HepG2 (cell line): ENCODE data around the gene ARID5B. TPM values are rescaled to one million over a fixed set of nuclear protein-coding genes. Genes with fewer than 3 reads are reported as not detected.
A peak's percentile ranks its signal among the peaks of the same experiment; 100 is the strongest.

Experiments
- BCL6 ChIP-seq: IDR thresholded peaks from 2 replicates; pipeline ENCODE4 v1.6.1; 2016; ENCODE audit warnings: missing genetic modification reagents, missing compliant biosample characterization
- HNRNPH1 ChIP-seq: fragments of 200-400 bp; formaldehyde crosslinking; optimal IDR thresholded peaks from 2 replicates; pipeline ENCODE3; 2017; ENCODE audit warnings: mild to moderate bottlenecking, low read depth, low read length
- NFE2 ChIP-seq: sonication (generic); formaldehyde crosslinking; IDR thresholded peaks from 2 replicates; pipeline ENCODE4 v1.4.0; 2020; ENCODE audit warnings: missing genetic modification reagents
- NR1H2 ChIP-seq: sonication (generic); formaldehyde crosslinking; IDR thresholded peaks from 2 replicates; pipeline ENCODE4 v1.8.1; 2022; ENCODE audit warnings: low read depth, missing genetic modification reagents, borderline replicate concordance
- NR2C2 ChIP-seq: sonication (generic); formaldehyde crosslinking; IDR thresholded peaks from 2 replicates; pipeline ENCODE4 v1.4.0; 2020; ENCODE audit warnings: missing genetic modification reagents, mild to moderate bottlenecking, moderate library complexity, borderline replicate concordance
- NR2F1 ChIP-seq, 2 experiments: fragments of 450-650 bp in 1 of 2; formaldehyde crosslinking in 1 of 2; IDR thresholded peaks; 2 replicates each; pipeline versions ENCODE4 v1.5.0 to v1.6.1; 2016 to 2020; ENCODE audit warnings: mild to moderate bottlenecking in 1 of 2, missing compliant biosample characterization in 1 of 2, missing genetic modification reagents in 1 of 2, moderate library complexity in 1 of 2
- TBX2 ChIP-seq: sonication (generic); formaldehyde crosslinking; IDR thresholded peaks from 2 replicates; pipeline ENCODE4 v1.5.0; 2020; ENCODE audit warnings: missing genetic modification reagents, mild to moderate bottlenecking, borderline replicate concordance
- TBX3 ChIP-seq: fragments of 450-650 bp; IDR thresholded peaks from 2 replicates; pipeline ENCODE4 v1.6.1; 2017; ENCODE audit warnings: antibody characterized with exemption, mild to moderate bottlenecking, inconsistent platforms, borderline replicate concordance
- THYN1 ChIP-seq: sonication (generic); formaldehyde crosslinking; IDR thresholded peaks from 2 replicates; pipeline ENCODE4 v1.8.1; 2023; ENCODE audit warnings: low read depth, mild to moderate bottlenecking, moderate library complexity, missing genetic modification reagents, borderline replicate concordance
- ZBTB20 ChIP-seq: sonication (generic); formaldehyde crosslinking; IDR thresholded peaks from 2 replicates; pipeline ENCODE4 v1.8.1; 2023; ENCODE audit warnings: missing genetic modification reagents, low read depth, mild to moderate bottlenecking, borderline replicate concordance
- ZBTB3 ChIP-seq: sonication (generic); formaldehyde crosslinking; IDR thresholded peaks from 2 replicates; pipeline ENCODE4 v1.4.0; 2020; ENCODE audit warnings: low read depth, mild to moderate bottlenecking, moderate library complexity, missing genetic modification reagents, borderline replicate concordance
- ZBTB42 ChIP-seq: sonication (generic); formaldehyde crosslinking; IDR thresholded peaks from 2 replicates; pipeline ENCODE4 v1.5.0; 2020; ENCODE audit warnings: mild to moderate bottlenecking, missing genetic modification reagents
- ZNF572 ChIP-seq: sonication (generic); formaldehyde crosslinking; IDR thresholded peaks from 2 replicates; pipeline ENCODE4 v1.5.1; 2020; ENCODE audit warnings: mild to moderate bottlenecking, missing genetic modification reagents
- ZNF724P ChIP-seq: sonication (generic); formaldehyde crosslinking; IDR thresholded peaks from 2 replicates; pipeline ENCODE4 v1.8.0; 2022; ENCODE audit warnings: missing genetic modification reagents, borderline replicate concordance
- ZNF841 ChIP-seq: sonication (generic); formaldehyde crosslinking; IDR thresholded peaks from 2 replicates; pipeline ENCODE4 v1.8.1; 2023; ENCODE audit warnings: missing genetic modification reagents, borderline replicate concordance
- ZSCAN31 ChIP-seq: sonication (generic); formaldehyde crosslinking; IDR thresholded peaks from 2 replicates; pipeline ENCODE4 v1.5.0; 2020; ENCODE audit warnings: low read depth, mild to moderate bottlenecking, missing genetic modification reagents
- polyA plus RNA-seq, 8 experiments: library from polyadenylated mRNA; depleted of rRNA in 3 of 8; stranded (reverse) in 7 of 8; unstranded in 1 of 8; fragments of >200 nt; fragmentation: Illumina TruSeq in 4 of 8; extraction: Trizol in 4 of 8; gene quantifications; 2 replicates each; pipeline versions ENCODE4 v1.2.1 to v1.2.3, GENCODE V29; 2011 to 2016; ENCODE audit warnings: low read depth in 4 of 8, missing spikeins in 1 of 8, mixed read lengths in 1 of 8; ENCODE audit not compliant: insufficient read depth in 1 of 8
- total RNA-seq, 5 experiments: library from RNA; depleted of rRNA; stranded (reverse); fragments of >200 nt; fragmentation: Illumina TruSeq; extraction: Trizol; gene quantifications; 2 replicates each; pipeline ENCODE4 v1.2.3, GENCODE V29; 2016; ENCODE audit warnings: low read depth in 1 of 5
- TF ChIP-seq, protein P1 (sequence below): sonication (generic); formaldehyde crosslinking; IDR thresholded peaks from 2 replicates; pipeline ENCODE4 v1.8.1; 2023; ENCODE audit warnings: mild to moderate bottlenecking, missing genetic modification reagents
- TF ChIP-seq, protein P2 (sequence below): sonication (generic); formaldehyde crosslinking; conservative IDR thresholded peaks from 2 replicates; pipeline ENCODE4 v1.5.0; 2020; ENCODE audit warnings: missing genetic modification reagents
- TF ChIP-seq, protein P3 (sequence below): sonication (generic); formaldehyde crosslinking; IDR thresholded peaks from 2 replicates; pipeline ENCODE4 v1.8.1; 2022; ENCODE audit warnings: mild to moderate bottlenecking, missing genetic modification reagents
- TF ChIP-seq, protein P4 (sequence below): IDR thresholded peaks from 2 replicates; pipeline ENCODE4 v1.6.1; 2016
- TF ChIP-seq, protein P5 (sequence below): sonication (generic); formaldehyde crosslinking; IDR thresholded peaks from 2 replicates; pipeline ENCODE4 v1.4.0; 2020; ENCODE audit warnings: missing genetic modification reagents

ARID5B gene
- total and polyA plus RNA-seq, 2 of the 13 experiments (the other 11 are each of a cell fraction or from before 2014, with no cell fraction given): 6.2 to 21.1 TPM

DNA sequence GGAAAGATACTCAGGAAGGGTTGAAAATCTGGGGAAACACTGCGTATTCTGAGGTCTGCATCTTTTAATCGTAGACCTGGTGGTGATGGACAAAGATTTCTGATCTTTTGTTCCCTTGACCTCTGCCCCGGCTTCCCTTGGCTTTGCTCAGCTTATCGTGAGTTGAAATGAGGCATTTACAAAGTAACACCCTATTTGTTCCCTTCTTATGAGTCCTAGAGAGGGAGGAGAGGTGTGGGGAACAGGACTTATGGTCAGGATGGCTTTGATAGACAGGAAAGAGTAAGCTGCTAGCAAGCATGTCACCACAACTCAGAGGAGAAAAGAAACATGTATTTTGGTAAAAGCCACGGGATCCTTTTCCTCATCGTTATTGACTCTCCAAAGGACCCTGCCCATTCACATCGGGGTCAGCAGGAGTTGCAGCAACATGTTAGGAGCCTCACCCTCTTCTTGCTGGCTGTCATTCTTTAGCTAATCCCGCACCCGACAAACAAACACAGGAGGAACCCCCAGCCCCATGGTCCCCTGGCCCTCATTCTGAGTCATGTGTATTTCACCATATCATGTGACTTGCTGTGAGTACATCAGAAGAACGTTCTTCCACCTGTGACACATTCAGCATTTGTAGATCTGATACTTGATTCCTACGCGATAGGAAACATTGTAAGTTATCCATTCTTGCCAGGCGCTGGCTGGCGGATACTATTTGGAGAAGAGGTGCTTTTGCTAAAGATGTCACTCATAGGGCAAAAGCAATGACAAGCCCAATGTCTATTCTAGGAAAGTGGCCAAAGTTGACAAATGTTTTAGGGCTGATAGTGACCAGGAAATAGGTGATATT lies 197.0 kb downstream of the ARID5B start (continued):
- TF ChIP-seq, protein P1, sequence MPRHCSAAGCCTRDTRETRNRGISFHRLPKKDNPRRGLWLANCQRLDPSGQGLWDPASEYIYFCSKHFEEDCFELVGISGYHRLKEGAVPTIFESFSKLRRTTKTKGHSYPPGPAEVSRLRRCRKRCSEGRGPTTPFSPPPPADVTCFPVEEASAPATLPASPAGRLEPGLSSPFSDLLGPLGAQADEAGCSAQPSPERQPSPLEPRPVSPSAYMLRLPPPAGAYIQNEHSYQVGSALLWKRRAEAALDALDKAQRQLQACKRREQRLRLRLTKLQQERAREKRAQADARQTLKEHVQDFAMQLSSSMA (CRISPR knock-in tag): no peak
- TF ChIP-seq THYN1 (CRISPR knock-in tag) (no peak), ZNF724P (CRISPR knock-in tag) (no peak), ZBTB3 (CRISPR knock-in tag) (no peak), HNRNPH1 (no peak), ZBTB20 (no peak), TBX3 (no peak), NR2F1 (CRISPR knock-in tag; IDR thresholded peaks at IDR 0.05) (peak; percentile 35 to 47; a peak in 2 of 4 replicates), ZSCAN31 (CRISPR knock-in tag) (no peak), NFE2 (CRISPR knock-in tag) (no peak), ZNF841 (CRISPR knock-in tag) (no peak), ZNF572 (no peak), BCL6 (CRISPR knock-in tag) (no peak), TBX2 (CRISPR knock-in tag) (peak; percentile 50; the same call in 1 of the 2 replicates), NR1H2 (CRISPR knock-in tag) (no peak), ZBTB42 (no peak), NR2C2 (CRISPR knock-in tag) (peak; percentile 73; the same call in 1 of the 2 replicates)
- TF ChIP-seq, protein P2, sequence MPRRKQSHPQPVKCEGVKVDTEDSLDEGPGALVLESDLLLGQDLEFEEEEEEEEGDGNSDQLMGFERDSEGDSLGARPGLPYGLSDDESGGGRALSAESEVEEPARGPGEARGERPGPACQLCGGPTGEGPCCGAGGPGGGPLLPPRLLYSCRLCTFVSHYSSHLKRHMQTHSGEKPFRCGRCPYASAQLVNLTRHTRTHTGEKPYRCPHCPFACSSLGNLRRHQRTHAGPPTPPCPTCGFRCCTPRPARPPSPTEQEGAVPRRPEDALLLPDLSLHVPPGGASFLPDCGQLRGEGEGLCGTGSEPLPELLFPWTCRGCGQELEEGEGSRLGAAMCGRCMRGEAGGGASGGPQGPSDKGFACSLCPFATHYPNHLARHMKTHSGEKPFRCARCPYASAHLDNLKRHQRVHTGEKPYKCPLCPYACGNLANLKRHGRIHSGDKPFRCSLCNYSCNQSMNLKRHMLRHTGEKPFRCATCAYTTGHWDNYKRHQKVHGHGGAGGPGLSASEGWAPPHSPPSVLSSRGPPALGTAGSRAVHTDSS (CRISPR knock-in tag): no peak
- TF ChIP-seq, protein P3, sequence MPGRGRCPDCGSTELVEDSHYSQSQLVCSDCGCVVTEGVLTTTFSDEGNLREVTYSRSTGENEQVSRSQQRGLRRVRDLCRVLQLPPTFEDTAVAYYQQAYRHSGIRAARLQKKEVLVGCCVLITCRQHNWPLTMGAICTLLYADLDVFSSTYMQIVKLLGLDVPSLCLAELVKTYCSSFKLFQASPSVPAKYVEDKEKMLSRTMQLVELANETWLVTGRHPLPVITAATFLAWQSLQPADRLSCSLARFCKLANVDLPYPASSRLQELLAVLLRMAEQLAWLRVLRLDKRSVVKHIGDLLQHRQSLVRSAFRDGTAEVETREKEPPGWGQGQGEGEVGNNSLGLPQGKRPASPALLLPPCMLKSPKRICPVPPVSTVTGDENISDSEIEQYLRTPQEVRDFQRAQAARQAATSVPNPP: no peak
- TF ChIP-seq, protein P4, sequence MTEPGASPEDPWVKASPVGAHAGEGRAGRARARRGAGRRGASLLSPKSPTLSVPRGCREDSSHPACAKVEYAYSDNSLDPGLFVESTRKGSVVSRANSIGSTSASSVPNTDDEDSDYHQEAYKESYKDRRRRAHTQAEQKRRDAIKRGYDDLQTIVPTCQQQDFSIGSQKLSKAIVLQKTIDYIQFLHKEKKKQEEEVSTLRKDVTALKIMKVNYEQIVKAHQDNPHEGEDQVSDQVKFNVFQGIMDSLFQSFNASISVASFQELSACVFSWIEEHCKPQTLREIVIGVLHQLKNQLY (CRISPR knock-in tag): no peak
- TF ChIP-seq, protein P5, sequence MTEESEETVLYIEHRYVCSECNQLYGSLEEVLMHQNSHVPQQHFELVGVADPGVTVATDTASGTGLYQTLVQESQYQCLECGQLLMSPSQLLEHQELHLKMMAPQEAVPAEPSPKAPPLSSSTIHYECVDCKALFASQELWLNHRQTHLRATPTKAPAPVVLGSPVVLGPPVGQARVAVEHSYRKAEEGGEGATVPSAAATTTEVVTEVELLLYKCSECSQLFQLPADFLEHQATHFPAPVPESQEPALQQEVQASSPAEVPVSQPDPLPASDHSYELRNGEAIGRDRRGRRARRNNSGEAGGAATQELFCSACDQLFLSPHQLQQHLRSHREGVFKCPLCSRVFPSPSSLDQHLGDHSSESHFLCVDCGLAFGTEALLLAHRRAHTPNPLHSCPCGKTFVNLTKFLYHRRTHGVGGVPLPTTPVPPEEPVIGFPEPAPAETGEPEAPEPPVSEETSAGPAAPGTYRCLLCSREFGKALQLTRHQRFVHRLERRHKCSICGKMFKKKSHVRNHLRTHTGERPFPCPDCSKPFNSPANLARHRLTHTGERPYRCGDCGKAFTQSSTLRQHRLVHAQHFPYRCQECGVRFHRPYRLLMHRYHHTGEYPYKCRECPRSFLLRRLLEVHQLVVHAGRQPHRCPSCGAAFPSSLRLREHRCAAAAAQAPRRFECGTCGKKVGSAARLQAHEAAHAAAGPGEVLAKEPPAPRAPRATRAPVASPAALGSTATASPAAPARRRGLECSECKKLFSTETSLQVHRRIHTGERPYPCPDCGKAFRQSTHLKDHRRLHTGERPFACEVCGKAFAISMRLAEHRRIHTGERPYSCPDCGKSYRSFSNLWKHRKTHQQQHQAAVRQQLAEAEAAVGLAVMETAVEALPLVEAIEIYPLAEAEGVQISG (CRISPR knock-in tag): no peak
